ENCODE data around the gene FAM50B.

- no peak for TF ChIP-seq POLR2A (IDR thresholded peaks at IDR 0.05)
- TF ChIP-seq CTCF (IDR thresholded peaks at IDR 0.05 in 4 of 5, conservative IDR thresholded peaks at IDR 0.05 in 1 of 5), result no peak
Observed at GRCh38 chr6:3875486-3875885, 26.3 kb downstream of the FAM50B start.

Data from gastrocnemius medialis (tissue), 4 donors.